IMR-90 (cell line): Measurements from ENCODE around the gene NELL2. TPM values are rescaled to one million over a fixed set of nuclear protein-coding genes. Genes with fewer than 3 reads are reported as not detected.

ENCODE experiments used
- ATAC-seq: fragments of 200-7000 bp; cut with Tn5 transposase; 2 replicates; pipeline ENCODE4 v1.9.1; 2020; ENCODE audit warnings: low read depth, mild to moderate bottlenecking, moderate library complexity
- BruUV-seq: library from RNA; stranded (reverse); fragments of 400-500 nt; replicated peaks from 2 replicates; lab custom pipeline; 2021; lab: Mats Ljungman, UMichigan
- CTCF ChIA-PET: fragments of 300-600 bp; formaldehyde crosslinking; extraction: SDS; loops from one replicate; lab custom pipeline; 2021; ENCODE audit warnings: antibody characterized with exemption; lab: Yijun Ruan, JAX
- POLR2A ChIA-PET: fragments of 300-600 bp; sonication (Branson Sonifier 250); formaldehyde crosslinking; loops from one replicate; lab custom pipeline; 2022; ENCODE audit warnings: antibody characterized with exemption; ENCODE audit not compliant: unreplicated experiment; lab: Charles Lee
- DNase-seq: peaks from one replicate; pipeline ENCODE4 v3.0.0; 2013
- H2AFZ ChIP-seq: replicated peaks from 2 replicates; pipeline ENCODE3; 2013; ENCODE audit warnings: low read length, mild to moderate bottlenecking; ENCODE audit not compliant: poor library complexity
- H2AK5ac ChIP-seq: 2 replicates; pipeline ENCODE4 v1.6.1; 2013; ENCODE audit warnings: low read depth, low read length, inconsistent platforms
- H2AK9ac ChIP-seq: replicated peaks from 2 replicates; pipeline ENCODE3; 2013; ENCODE audit warnings: mild to moderate bottlenecking, low read depth, low read length, moderate library complexity; ENCODE audit not compliant: poor library complexity
- H2BK120ac ChIP-seq: 2 replicates; pipeline ENCODE4 v1.6.1; 2013; ENCODE audit warnings: low read depth, low read length, inconsistent platforms
- H2BK15ac ChIP-seq: 3 replicates; pipeline ENCODE4 v1.6.1; 2013; ENCODE audit warnings: low read depth, low read length, inconsistent platforms
- H2BK20ac ChIP-seq: 2 replicates; pipeline ENCODE4 v1.6.1; 2013; ENCODE audit warnings: low read depth, mild to moderate bottlenecking, inconsistent platforms, low read length, moderate library complexity
- H2BK5ac ChIP-seq: 2 replicates; pipeline ENCODE4 v1.6.1; 2013; ENCODE audit warnings: mild to moderate bottlenecking, low read depth, low read length, inconsistent platforms; ENCODE audit not compliant: poor library complexity, severe bottlenecking
- H3K14ac ChIP-seq: replicated peaks from 2 replicates; pipeline ENCODE4 v1.6.1; 2013; ENCODE audit warnings: low read depth, low read length, inconsistent platforms
- H3K18ac ChIP-seq: 2 replicates; pipeline ENCODE4 v1.6.1; 2013; ENCODE audit warnings: low read depth, low read length, control low read depth
- H3K23ac ChIP-seq: 2 replicates; pipeline ENCODE4 v1.6.1; 2013; ENCODE audit warnings: low read depth, low read length, inconsistent platforms
- H3K27ac ChIP-seq: 2 replicates; pipeline ENCODE4 v1.5.1; 2013; ENCODE audit warnings: mild to moderate bottlenecking, control low read depth, low read length; ENCODE audit not compliant: insufficient read depth
- H3K27me3 ChIP-seq: 2 replicates; pipeline ENCODE4 v1.6.1; 2013; ENCODE audit warnings: low read length; ENCODE audit not compliant: control insufficient read depth, insufficient read depth
- H3K36me3 ChIP-seq: 2 replicates; pipeline ENCODE4 v1.6.1; 2013; ENCODE audit warnings: low read length, mixed read lengths; ENCODE audit not compliant: control insufficient read depth, insufficient read depth
- H3K4ac ChIP-seq: 2 replicates; pipeline ENCODE4 v1.6.1; 2013; ENCODE audit warnings: low read depth, low read length, inconsistent platforms
- H3K4me1 ChIP-seq: 2 replicates; pipeline ENCODE4 v1.6.1; 2013; ENCODE audit warnings: low read length, mixed read lengths; ENCODE audit not compliant: control insufficient read depth, insufficient read depth
- H3K4me2 ChIP-seq: 2 replicates; pipeline ENCODE4 v1.6.1; 2013; ENCODE audit warnings: low read depth, mild to moderate bottlenecking, control low read depth, low read length, moderate library complexity
- H3K4me3 ChIP-seq: 2 replicates; pipeline ENCODE4 v1.5.1; 2013; ENCODE audit warnings: low read depth, mild to moderate bottlenecking, control low read depth, low read length, moderate library complexity; ENCODE audit not compliant: insufficient read depth
- H3K56ac ChIP-seq: 2 replicates; pipeline ENCODE4 v1.6.1; 2013; ENCODE audit warnings: low read length, inconsistent platforms; ENCODE audit not compliant: insufficient read depth; ENCODE audit errors: extremely low read depth
- H3K79me1 ChIP-seq, 2 experiments: 2 replicates each; pipeline ENCODE4 v1.6.1; 2013; ENCODE audit warnings: low read length in 2 of 2, inconsistent platforms in 1 of 2, low read depth in 1 of 2
- H3K9ac ChIP-seq: 2 replicates; pipeline ENCODE4 v1.6.1; 2013; ENCODE audit warnings: low read depth, low read length, control low read depth
- H3K9me1 ChIP-seq: 2 replicates; pipeline ENCODE4 v1.6.1; 2013; ENCODE audit warnings: low read length, inconsistent platforms; ENCODE audit not compliant: insufficient read depth
- H3K9me3 ChIP-seq: 2 replicates; pipeline ENCODE4 v1.6.1; 2013; ENCODE audit warnings: low read length; ENCODE audit not compliant: control insufficient read depth, insufficient read depth
- H4K20me1 ChIP-seq: 2 replicates; pipeline ENCODE4 v1.6.1; 2013; ENCODE audit warnings: low read length, inconsistent platforms; ENCODE audit not compliant: insufficient read depth
- H4K5ac ChIP-seq: 2 replicates; pipeline ENCODE4 v1.6.1; 2013; ENCODE audit warnings: mild to moderate bottlenecking, low read depth, low read length, control low read depth
- H4K8ac ChIP-seq, 2 experiments: 2 replicates each; pipeline ENCODE4 v1.6.1; 2013; ENCODE audit warnings: low read depth in 2 of 2, low read length in 2 of 2, control low read depth in 1 of 2, inconsistent platforms in 1 of 2
- H4K91ac ChIP-seq: 2 replicates; pipeline ENCODE4 v1.6.1; 2013; ENCODE audit warnings: low read depth, low read length, inconsistent platforms; ENCODE audit not compliant: insufficient read depth
- CEBPB ChIP-seq: IDR thresholded peaks from 2 replicates; pipeline ENCODE4 v1.6.1; 2012; ENCODE audit warnings: low read depth, low read length, improper control_type of control experiment
- CHD1 ChIP-seq: IDR thresholded peaks from 2 replicates; pipeline ENCODE4 v1.6.1; 2012; ENCODE audit warnings: low read depth, low read length, improper control_type of control experiment
- CTCF ChIP-seq: conservative IDR thresholded peaks from 2 replicates; pipeline ENCODE4 v1.5.1; 2012; ENCODE audit warnings: mild to moderate bottlenecking, low read depth, low read length, improper control_type of control experiment
- ELK1 ChIP-seq: fragments of 150-350 bp; IDR thresholded peaks from 2 replicates; pipeline ENCODE4 v1.6.1; 2016; ENCODE audit warnings: low read depth, mild to moderate bottlenecking, low read length, moderate library complexity, borderline replicate concordance
- MAFK ChIP-seq: IDR thresholded peaks from 2 replicates; pipeline ENCODE4 v1.6.1; 2012; ENCODE audit warnings: low read depth, low read length, improper control_type of control experiment
- MAZ ChIP-seq: IDR thresholded peaks from 2 replicates; pipeline ENCODE4 v1.6.1; 2012; ENCODE audit warnings: low read depth, mild to moderate bottlenecking, low read length, improper control_type of control experiment, moderate library complexity, borderline replicate concordance
- MXI1 ChIP-seq: IDR thresholded peaks from 2 replicates; pipeline ENCODE4 v1.6.1; 2012; ENCODE audit warnings: low read depth, mild to moderate bottlenecking, low read length, moderate library complexity, borderline replicate concordance
- NFE2L2 ChIP-seq: fragments of 150-350 bp; IDR thresholded peaks from 2 replicates; pipeline ENCODE4 v1.6.1; 2016; ENCODE audit warnings: low read depth, mild to moderate bottlenecking, low read length
- POLR2A ChIP-seq: IDR thresholded peaks from 2 replicates; pipeline ENCODE4 v1.6.1; 2012; ENCODE audit warnings: mild to moderate bottlenecking, low read depth, low read length
- RAD21 ChIP-seq: IDR thresholded peaks from 2 replicates; pipeline ENCODE4 v1.6.1; 2012; ENCODE audit warnings: low read length, improper control_type of control experiment
- USF2 ChIP-seq: fragments of 150-350 bp; IDR thresholded peaks from 2 replicates; pipeline ENCODE4 v1.6.1; 2017; ENCODE audit warnings: mild to moderate bottlenecking, antibody characterized with exemption, low read length, low read depth
- WGBS, 2 experiments: methylation state at CpG; one replicate each; pipeline versions ENCODE4 v1.1.5 to v1.1.7; 2013; ENCODE audit warnings: missing lambda C conversion rate in 2 of 2; ENCODE audit not compliant: insufficient read length in 1 of 2; ENCODE audit errors: extremely low coverage in 2 of 2; 5-methylcytosine and 5-hydroxymethylcytosine counted together
- dilution Hi-C: fragments of 300-500 bp; cut with HindIII; formaldehyde crosslinking; loops from one replicate; pipeline ENCODE4 v1.14.3; 2018; ENCODE audit warnings: low sequenced_read_pairs; ENCODE audit not compliant: unreplicated experiment
- in situ Hi-C: fragments of 300-500 bp; cut with MboI; formaldehyde crosslinking; loops from 3 replicates; pipeline ENCODE4 v1.14.3; 2019; ENCODE audit warnings: low sequenced_read_pairs, inconsistent platforms, mixed read lengths
- intact Hi-C: fragments of 100-400 bp; cut with micrococcal nuclease; formaldehyde crosslinking; loops from 2 replicates; pipeline ENCODE4 v1.10.0; 2022
- polyA plus RNA-seq, 3 experiments: library from polyadenylated mRNA; depleted of rRNA; stranded (reverse); fragments of >200 nt; gene quantifications; 2 replicates each; pipeline ENCODE4 v1.2.3, GENCODE V29; 2012; ENCODE audit warnings: low replicate concordance in 1 of 3
- total RNA-seq: library from RNA; depleted of rRNA; stranded (reverse); fragments of >200 nt; gene quantifications from 2 replicates; pipeline ENCODE4 v1.2.3, GENCODE V29; 2012

Gene NELL2
- total and polyA plus RNA-seq, 2 of the 4 experiments (the other 2 are of a cell fraction), result 0.18 to 0.26 TPM

GRCh38 chr12:44546060-44546459 lies 330.1 kb downstream of the NELL2 start:
- dilution Hi-C loops (no loop called here), in situ Hi-C loops (no loop called here)

More at GRCh38 chr12:44546060-44546459, 330.1 kb downstream of the NELL2 start:
- H2BK120ac ChIP-seq, result no peak overlapping the region
- no peak overlapping the region for H2AK5ac ChIP-seq
- H2AK9ac ChIP-seq, result no peak overlapping the region
- WGBS, 2 experiments, result no CpG with 5 or more reads among the region's 1 CpG
- no peaks in the 10 kb centered on the region for H3K9me1 ChIP-seq
- H2BK5ac ChIP-seq, result no peak overlapping the region
- no peak overlapping the region for H3K4me3 ChIP-seq
- no peak overlapping the region for H3K14ac ChIP-seq
- no TSS peak for BruUV-seq
- H2AFZ ChIP-seq, result no peak overlapping the region
- DNase-seq, result no peak
- TF ChIP-seq NFE2L2, result no peak
- TF ChIP-seq USF2, result no peak
- no peak for TF ChIP-seq MXI1
- no peak for TF ChIP-seq RAD21
- no peak for TF ChIP-seq CTCF
- TF ChIP-seq MAFK, result no peak
- TF ChIP-seq CHD1, result no peak
- TF ChIP-seq POLR2A, result no peak
- TF ChIP-seq MAZ, result no peak
- no peak for TF ChIP-seq CEBPB
- no peak for TF ChIP-seq ELK1
- no peak overlapping the region for H2BK20ac ChIP-seq
- no peaks in the 10 kb centered on the region for H3K79me1 ChIP-seq
- H2BK15ac ChIP-seq, result no peak overlapping the region
- no peak overlapping the region for H3K9ac ChIP-seq
- no peak for ATAC-seq
- H3K23ac ChIP-seq, result no peak overlapping the region
- H3K4me1 ChIP-seq, result no peaks in the 10 kb centered on the region
- H3K56ac ChIP-seq, result no peak overlapping the region
- POLR2A ChIA-PET, result no interaction called here
- no peak overlapping the region for H3K4me2 ChIP-seq
- no peaks in the 10 kb centered on the region for H3K36me3 ChIP-seq
- H4K20me1 ChIP-seq, result no peaks in the 10 kb centered on the region
- H4K8ac ChIP-seq, result no peak overlapping the region
- intact Hi-C loops, result no loop called here
- H3K4ac ChIP-seq, result no peak overlapping the region
- CTCF ChIA-PET, result no interaction called here
- H4K91ac ChIP-seq, result no peak overlapping the region
- H3K18ac ChIP-seq, result no peak overlapping the region
- H3K27ac ChIP-seq, result no peak overlapping the region
- H3K9me3 ChIP-seq, result no peaks in the 10 kb centered on the region
- no peak overlapping the region for H4K5ac ChIP-seq
- H3K27me3 ChIP-seq, result no peaks in the 10 kb centered on the region
